HepG2 (cell line): Measurements from ENCODE around the gene ANKRD35. TPM values are rescaled to one million over a fixed set of nuclear protein-coding genes. Genes with fewer than 3 reads are reported as not detected.

ENCODE experiments used
- ELF1 ChIP-seq: sonication (generic); formaldehyde crosslinking; IDR thresholded peaks from 2 replicates; pipeline ENCODE4 v1.4.0; 2020; ENCODE audit warnings: missing genetic modification reagents
- HNF4A ChIP-seq: sonication (generic); formaldehyde crosslinking; IDR thresholded peaks from 2 replicates; pipeline ENCODE4 v1.4.0; 2020; ENCODE audit warnings: missing genetic modification reagents
- NFYB ChIP-seq: sonication (generic); formaldehyde crosslinking; IDR thresholded peaks from 2 replicates; pipeline ENCODE4 v1.4.0; 2020; ENCODE audit warnings: missing genetic modification reagents
- RNF2 ChIP-seq: fragments of 450-650 bp; conservative IDR thresholded peaks from 2 replicates; pipeline ENCODE4 v1.6.1; 2016; ENCODE audit warnings: low read depth
- SAP130 ChIP-seq: IDR thresholded peaks from 2 replicates; pipeline ENCODE4 v1.6.1; 2016; ENCODE audit warnings: low read depth
- ZNF232 ChIP-seq: sonication (generic); formaldehyde crosslinking; IDR thresholded peaks from 2 replicates; pipeline ENCODE4 v1.4.0; 2020; ENCODE audit warnings: missing genetic modification reagents, borderline replicate concordance
- ZNF253 ChIP-seq: sonication (generic); formaldehyde crosslinking; IDR thresholded peaks from 2 replicates; pipeline ENCODE4 v1.8.0; 2022; ENCODE audit warnings: mild to moderate bottlenecking, missing genetic modification reagents, borderline replicate concordance
- ZNF350 ChIP-seq: sonication (generic); formaldehyde crosslinking; IDR thresholded peaks from 2 replicates; pipeline ENCODE4 v1.4.0; 2020; ENCODE audit warnings: mild to moderate bottlenecking, low read depth, missing genetic modification reagents, borderline replicate concordance
- ZNF615 ChIP-seq: sonication (generic); formaldehyde crosslinking; IDR thresholded peaks from 2 replicates; pipeline ENCODE4 v1.5.0; 2020; ENCODE audit warnings: mild to moderate bottlenecking, missing genetic modification reagents, borderline replicate concordance
- ZNF660 ChIP-seq: sonication (generic); formaldehyde crosslinking; IDR thresholded peaks from 2 replicates; pipeline ENCODE4 v1.5.1; 2020; ENCODE audit warnings: mild to moderate bottlenecking, low read depth, missing genetic modification reagents, borderline replicate concordance
- ZSCAN21 ChIP-seq: sonication (generic); formaldehyde crosslinking; IDR thresholded peaks from 2 replicates; pipeline ENCODE4 v1.8.0; 2022; ENCODE audit warnings: mild to moderate bottlenecking, missing genetic modification reagents, moderate library complexity, borderline replicate concordance
- polyA plus RNA-seq, 8 experiments: library from polyadenylated mRNA; depleted of rRNA in 3 of 8; stranded (reverse) in 7 of 8; unstranded in 1 of 8; fragments of >200 nt; fragmentation: Illumina TruSeq in 4 of 8; extraction: Trizol in 4 of 8; gene quantifications; 2 replicates each; pipeline versions ENCODE4 v1.2.1 to v1.2.3, GENCODE V29; 2011 to 2016; ENCODE audit warnings: low read depth in 4 of 8, missing spikeins in 1 of 8, mixed read lengths in 1 of 8; ENCODE audit not compliant: insufficient read depth in 1 of 8
- total RNA-seq, 5 experiments: library from RNA; depleted of rRNA; stranded (reverse); fragments of >200 nt; fragmentation: Illumina TruSeq; extraction: Trizol; gene quantifications; 2 replicates each; pipeline ENCODE4 v1.2.3, GENCODE V29; 2016; ENCODE audit warnings: low read depth in 1 of 5
- TF ChIP-seq, protein P1 (sequence below): sonication (generic); formaldehyde crosslinking; IDR thresholded peaks from 2 replicates; pipeline ENCODE4; 2020; ENCODE audit warnings: missing genetic modification reagents, mild to moderate bottlenecking, borderline replicate concordance
- TF ChIP-seq, protein P2 (sequence below): sonication (generic); formaldehyde crosslinking; IDR thresholded peaks from 2 replicates; pipeline ENCODE4 v1.8.1; 2023; ENCODE audit warnings: mild to moderate bottlenecking, missing genetic modification reagents
- TF ChIP-seq, protein P3 (sequence below): sonication (generic); formaldehyde crosslinking; IDR thresholded peaks from 2 replicates; pipeline ENCODE4 v1.9.0; 2021; ENCODE audit warnings: missing genetic modification reagents, borderline replicate concordance
- TF ChIP-seq, protein P4 (sequence below): IDR thresholded peaks from 2 replicates; pipeline ENCODE4 v1.6.1; 2016; ENCODE audit warnings: low read depth
- TF ChIP-seq, protein P5 (sequence below), 2 experiments: IDR thresholded peaks; 2 replicates each; pipeline ENCODE4 v1.6.1; 2011 to 2012; ENCODE audit warnings: low read length in 2 of 2, borderline replicate concordance in 1 of 2, low read depth in 1 of 2, mild to moderate bottlenecking in 1 of 2, moderate library complexity in 1 of 2

Gene ANKRD35
- total and polyA plus RNA-seq, 2 of the 13 experiments (the other 11 are each of a cell fraction or from before 2014, with no cell fraction given), result 0.02 TPM; not detected in 1

DNA sequence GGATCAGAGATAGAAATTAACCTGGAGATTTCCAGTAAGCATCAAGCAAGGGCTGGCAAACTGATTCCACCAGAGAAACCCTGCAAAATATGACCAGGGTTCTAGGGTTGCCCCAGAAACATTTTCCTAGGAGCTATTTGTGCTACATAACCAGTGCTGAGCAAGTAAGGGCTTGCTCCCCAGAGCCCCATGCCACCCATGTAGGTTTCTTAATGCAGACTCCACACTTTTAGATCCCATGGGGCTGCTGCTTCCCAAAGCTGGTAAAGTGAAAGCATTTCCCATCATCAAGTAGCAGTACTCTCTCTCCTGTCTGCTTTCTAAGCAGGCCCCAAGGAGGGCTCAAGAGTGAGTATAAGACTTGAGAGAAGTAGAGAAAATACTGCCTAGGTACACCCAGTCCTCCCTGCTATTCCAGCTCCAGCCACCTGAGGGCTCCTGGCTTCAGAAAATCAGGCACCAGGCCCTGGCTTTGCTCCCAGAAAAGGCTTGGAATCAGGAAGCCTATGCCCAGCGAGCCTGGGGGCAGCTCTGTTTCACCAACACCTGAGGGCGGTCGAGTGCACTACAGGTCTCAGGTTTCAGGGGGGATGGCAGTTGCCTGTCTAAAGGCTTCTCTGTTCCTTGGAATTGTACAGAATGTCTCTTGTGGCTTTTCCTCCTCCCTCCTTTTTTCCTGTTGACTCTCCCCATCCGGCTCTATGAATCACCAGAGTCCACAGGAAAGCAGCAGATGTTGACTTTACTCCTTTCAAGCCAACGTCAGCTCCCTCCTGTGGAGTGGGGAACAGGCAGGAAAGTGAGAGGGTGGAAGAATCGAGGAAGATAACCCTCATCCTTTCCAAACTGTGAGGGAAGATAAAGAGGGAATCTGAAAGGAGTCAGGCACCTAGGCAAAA lies 6.2 kb upstream of the ANKRD35 start (continued):
- TF ChIP-seq, protein P1, sequence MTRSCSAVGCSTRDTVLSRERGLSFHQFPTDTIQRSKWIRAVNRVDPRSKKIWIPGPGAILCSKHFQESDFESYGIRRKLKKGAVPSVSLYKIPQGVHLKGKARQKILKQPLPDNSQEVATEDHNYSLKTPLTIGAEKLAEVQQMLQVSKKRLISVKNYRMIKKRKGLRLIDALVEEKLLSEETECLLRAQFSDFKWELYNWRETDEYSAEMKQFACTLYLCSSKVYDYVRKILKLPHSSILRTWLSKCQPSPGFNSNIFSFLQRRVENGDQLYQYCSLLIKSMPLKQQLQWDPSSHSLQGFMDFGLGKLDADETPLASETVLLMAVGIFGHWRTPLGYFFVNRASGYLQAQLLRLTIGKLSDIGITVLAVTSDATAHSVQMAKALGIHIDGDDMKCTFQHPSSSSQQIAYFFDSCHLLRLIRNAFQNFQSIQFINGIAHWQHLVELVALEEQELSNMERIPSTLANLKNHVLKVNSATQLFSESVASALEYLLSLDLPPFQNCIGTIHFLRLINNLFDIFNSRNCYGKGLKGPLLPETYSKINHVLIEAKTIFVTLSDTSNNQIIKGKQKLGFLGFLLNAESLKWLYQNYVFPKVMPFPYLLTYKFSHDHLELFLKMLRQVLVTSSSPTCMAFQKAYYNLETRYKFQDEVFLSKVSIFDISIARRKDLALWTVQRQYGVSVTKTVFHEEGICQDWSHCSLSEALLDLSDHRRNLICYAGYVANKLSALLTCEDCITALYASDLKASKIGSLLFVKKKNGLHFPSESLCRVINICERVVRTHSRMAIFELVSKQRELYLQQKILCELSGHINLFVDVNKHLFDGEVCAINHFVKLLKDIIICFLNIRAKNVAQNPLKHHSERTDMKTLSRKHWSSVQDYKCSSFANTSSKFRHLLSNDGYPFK, result peak; percentile 84; the same call in 1 of the 2 replicates
- TF ChIP-seq ZNF350 (CRISPR knock-in tag), result peak; percentile 93
- TF ChIP-seq, protein P2, sequence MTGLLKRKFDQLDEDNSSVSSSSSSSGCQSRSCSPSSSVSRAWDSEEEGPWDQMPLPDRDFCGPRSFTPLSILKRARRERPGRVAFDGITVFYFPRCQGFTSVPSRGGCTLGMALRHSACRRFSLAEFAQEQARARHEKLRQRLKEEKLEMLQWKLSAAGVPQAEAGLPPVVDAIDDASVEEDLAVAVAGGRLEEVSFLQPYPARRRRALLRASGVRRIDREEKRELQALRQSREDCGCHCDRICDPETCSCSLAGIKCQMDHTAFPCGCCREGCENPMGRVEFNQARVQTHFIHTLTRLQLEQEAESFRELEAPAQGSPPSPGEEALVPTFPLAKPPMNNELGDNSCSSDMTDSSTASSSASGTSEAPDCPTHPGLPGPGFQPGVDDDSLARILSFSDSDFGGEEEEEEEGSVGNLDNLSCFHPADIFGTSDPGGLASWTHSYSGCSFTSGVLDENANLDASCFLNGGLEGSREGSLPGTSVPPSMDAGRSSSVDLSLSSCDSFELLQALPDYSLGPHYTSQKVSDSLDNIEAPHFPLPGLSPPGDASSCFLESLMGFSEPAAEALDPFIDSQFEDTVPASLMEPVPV, result peak; percentile 37; the same call in 1 of the 2 replicates
- no peak for TF ChIP-seq RNF2
- TF ChIP-seq HNF4A, result peak; percentile 51
- no peak for TF ChIP-seq ZNF253 (CRISPR knock-in tag)
- TF ChIP-seq, protein P3, sequence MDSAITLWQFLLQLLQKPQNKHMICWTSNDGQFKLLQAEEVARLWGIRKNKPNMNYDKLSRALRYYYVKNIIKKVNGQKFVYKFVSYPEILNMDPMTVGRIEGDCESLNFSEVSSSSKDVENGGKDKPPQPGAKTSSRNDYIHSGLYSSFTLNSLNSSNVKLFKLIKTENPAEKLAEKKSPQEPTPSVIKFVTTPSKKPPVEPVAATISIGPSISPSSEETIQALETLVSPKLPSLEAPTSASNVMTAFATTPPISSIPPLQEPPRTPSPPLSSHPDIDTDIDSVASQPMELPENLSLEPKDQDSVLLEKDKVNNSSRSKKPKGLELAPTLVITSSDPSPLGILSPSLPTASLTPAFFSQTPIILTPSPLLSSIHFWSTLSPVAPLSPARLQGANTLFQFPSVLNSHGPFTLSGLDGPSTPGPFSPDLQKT (CRISPR knock-in tag), result no peak
- TF ChIP-seq, protein P4, sequence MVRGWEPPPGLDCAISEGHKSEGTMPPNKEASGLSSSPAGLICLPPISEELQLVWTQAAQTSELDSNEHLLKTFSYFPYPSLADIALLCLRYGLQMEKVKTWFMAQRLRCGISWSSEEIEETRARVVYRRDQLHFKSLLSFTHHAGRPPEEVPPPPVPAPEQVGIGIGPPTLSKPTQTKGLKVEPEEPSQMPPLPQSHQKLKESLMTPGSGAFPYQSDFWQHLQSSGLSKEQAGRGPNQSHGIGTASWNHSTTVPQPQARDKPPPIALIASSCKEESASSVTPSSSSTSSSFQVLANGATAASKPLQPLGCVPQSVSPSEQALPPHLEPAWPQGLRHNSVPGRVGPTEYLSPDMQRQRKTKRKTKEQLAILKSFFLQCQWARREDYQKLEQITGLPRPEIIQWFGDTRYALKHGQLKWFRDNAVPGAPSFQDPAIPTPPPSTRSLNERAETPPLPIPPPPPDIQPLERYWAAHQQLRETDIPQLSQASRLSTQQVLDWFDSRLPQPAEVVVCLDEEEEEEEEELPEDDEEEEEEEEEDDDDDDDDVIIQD (CRISPR knock-in tag), result peak; percentile 80; the same call in 1 of the 2 replicates
- no peak; the same call in 1 of the 2 replicates for TF ChIP-seq ZSCAN21 (CRISPR knock-in tag)
- TF ChIP-seq, protein P5, sequence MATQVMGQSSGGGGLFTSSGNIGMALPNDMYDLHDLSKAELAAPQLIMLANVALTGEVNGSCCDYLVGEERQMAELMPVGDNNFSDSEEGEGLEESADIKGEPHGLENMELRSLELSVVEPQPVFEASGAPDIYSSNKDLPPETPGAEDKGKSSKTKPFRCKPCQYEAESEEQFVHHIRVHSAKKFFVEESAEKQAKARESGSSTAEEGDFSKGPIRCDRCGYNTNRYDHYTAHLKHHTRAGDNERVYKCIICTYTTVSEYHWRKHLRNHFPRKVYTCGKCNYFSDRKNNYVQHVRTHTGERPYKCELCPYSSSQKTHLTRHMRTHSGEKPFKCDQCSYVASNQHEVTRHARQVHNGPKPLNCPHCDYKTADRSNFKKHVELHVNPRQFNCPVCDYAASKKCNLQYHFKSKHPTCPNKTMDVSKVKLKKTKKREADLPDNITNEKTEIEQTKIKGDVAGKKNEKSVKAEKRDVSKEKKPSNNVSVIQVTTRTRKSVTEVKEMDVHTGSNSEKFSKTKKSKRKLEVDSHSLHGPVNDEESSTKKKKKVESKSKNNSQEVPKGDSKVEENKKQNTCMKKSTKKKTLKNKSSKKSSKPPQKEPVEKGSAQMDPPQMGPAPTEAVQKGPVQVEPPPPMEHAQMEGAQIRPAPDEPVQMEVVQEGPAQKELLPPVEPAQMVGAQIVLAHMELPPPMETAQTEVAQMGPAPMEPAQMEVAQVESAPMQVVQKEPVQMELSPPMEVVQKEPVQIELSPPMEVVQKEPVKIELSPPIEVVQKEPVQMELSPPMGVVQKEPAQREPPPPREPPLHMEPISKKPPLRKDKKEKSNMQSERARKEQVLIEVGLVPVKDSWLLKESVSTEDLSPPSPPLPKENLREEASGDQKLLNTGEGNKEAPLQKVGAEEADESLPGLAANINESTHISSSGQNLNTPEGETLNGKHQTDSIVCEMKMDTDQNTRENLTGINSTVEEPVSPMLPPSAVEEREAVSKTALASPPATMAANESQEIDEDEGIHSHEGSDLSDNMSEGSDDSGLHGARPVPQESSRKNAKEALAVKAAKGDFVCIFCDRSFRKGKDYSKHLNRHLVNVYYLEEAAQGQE (IDR thresholded peaks at IDR 0.05; ENCODE audit: borderline replicate concordance in 1 of 2, low read depth in 1 of 2, low read length in 2 of 2), result peak in 1 of 2 experiments; percentile 27; a peak in 1 of 4 replicates
- TF ChIP-seq NFYB (CRISPR knock-in tag), result no peak
- TF ChIP-seq ZNF232 (CRISPR knock-in tag), result peak; percentile 73; the same call in 1 of the 2 replicates
- TF ChIP-seq ELF1 (CRISPR knock-in tag), result peak; percentile 89
- TF ChIP-seq SAP130 (CRISPR knock-in tag), result peak; percentile 71
- TF ChIP-seq ZNF660, result no peak
- TF ChIP-seq ZNF615 (CRISPR knock-in tag), result 0 out of 2 replicates have a peak, but pooled peaks have one; percentile 51
